Smooth muscle cell of the pulmonary artery (primary cell): ENCODE measurements around the gene IL31. TPM values are rescaled to one million over a fixed set of nuclear protein-coding genes. Genes with fewer than 3 reads are reported as not detected.

Experiments
- total RNA-seq: library from RNA; depleted of rRNA; stranded (reverse); fragments of >200 nt; gene quantifications from 2 replicates; pipeline ENCODE4 v1.2.3, GENCODE V29; 2014

IL31 gene
- not detected in 2 replicates for total RNA-seq

DNA sequence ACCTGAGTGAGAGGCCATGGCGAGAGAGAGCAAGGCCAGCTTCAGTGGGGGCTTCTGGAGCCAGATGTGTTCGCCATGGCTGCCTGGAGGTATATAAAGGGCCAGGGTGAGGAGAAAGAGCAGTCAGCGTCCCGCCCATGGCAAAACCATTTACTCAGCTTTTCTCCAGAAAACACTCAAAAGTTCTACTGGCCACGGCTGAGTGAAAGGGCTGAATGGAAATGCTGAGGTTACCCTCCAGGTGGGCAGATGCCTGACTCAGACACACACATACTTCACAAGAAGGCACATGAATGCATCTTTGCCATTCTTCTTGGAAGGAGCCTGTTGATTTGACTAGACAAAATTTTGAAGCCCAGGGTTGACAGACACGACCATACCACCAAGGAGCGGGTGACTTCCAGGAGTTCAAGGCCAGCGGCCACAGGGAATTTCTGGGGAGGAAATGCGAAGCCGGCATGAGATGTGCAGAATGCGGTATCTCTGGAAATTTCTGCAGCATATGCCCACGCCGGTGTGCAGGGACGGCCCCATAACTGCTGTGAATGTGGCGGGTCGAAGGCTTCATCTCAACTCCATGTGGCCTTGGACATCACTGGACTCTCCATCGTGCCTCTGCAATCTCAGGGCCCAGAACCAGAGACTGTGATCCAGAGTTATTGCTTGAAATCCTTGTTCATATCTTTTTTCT is at the start of gene IL31:
Gene IL31, minus strand, starts transcription at position 67 of the 691 bp plus-strand sequence. Its CDS starts 49 bp downstream, at position 18.

DNA sequence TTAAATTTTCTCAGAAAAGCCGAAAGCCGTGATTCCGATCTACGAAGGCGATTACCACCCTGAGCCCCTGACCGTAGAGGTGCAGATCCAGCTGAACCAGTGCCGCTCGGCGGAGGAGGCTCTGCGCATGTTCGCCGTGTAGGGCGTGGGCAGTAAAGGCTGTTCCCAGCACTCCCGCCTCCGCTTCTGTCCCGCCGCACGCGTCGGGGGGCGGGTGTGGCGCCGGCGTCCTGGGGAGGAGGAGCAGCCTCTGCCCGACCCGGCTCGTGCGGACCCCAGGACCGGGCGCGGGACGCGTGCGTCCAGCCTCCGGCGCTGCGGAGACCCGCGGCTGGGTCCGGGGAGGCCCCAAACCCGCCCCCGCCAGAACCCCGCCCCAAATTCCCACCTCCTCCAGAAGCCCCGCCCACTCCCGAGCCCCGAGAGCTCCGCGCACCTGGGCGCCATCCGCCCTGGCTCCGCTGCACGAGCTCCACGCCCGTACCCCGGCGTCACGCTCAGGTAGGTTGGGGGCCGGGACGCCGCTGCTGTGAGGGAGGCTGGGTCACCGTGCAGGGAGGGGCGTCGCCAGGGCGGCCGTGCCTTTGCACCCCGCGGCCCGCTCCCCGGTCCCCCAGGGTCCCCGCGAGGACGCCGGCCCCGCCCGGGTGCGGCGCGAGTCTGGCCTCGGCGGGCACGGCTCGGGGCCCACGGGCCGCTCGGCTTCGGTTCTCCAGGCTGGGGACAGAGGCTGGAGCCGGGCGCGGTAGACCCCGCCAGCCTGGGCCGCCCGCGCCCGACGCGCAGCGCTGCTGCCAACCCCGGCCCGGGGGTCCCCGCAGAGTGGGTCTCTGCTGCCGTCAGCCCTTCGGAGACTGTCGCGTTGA is 29.5 kb upstream of the IL31 start, which contains the start of gene B3GNT4:
Gene B3GNT4, plus strand, starts transcription at position 409 of the 866 bp plus-strand sequence. CDS start 910 bp downstream, outside the sequence.

DNA sequence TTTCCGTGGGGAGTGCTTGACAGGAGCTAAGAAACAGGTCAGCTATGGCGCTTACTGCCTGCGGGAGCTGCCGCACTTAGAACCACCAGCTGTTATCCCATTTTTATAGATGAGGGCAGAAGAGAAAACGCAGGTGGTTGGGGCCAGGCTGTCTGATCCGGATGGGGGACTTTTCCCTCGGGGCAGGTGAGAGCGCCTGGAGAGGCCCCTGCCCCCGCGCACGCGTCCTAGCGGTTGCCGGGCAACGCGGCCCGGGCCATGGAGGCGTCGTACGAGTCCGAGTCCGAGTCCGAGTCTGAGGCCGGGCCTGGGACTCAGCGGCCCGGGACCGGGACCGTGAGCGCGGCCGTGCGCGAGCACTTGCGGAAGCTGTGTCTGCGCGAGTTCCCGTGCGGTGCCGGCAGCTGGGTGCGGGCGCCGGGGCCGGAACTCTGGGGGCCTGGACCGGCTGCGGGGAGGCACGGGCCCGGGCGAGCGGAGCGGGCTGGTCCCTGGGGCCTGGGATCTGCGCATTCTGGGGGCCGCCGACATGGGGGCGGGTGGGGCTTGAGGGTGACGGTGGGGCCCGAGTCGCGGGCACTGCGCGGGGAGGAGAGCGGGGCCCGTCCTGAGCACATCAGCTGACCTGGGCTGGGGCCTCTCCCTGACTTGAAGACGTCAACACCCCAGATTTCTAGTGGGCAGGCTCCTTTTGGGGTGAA is 9.0 kb upstream of the IL31 start, which contains the start of gene LRRC43:
Gene LRRC43, plus strand, starts transcription at position 237 of the 701 bp plus-strand sequence. Its CDS starts 22 bp downstream, at position 259.

Other genes starting within 250 kb of the IL31 start
- 6.6 and 7.1 TPM in 2 replicates for gene BCL7A, start 152.3 kb downstream of the IL31 start, total RNA-seq
- 25.2 and 27.7 TPM in 2 replicates for gene MLXIP, start 95.5 kb downstream of the IL31 start, total RNA-seq
- 0.83 and 1.2 TPM in 2 replicates for gene LRRC43, start 8.9 kb upstream of the IL31 start, total RNA-seq
- 0.52 and 0.59 TPM in 2 replicates for gene B3GNT4, start 29.5 kb upstream of the IL31 start, total RNA-seq
- gene DIABLO, start 51.8 kb upstream of the IL31 start, total RNA-seq, result 48.7 and 53.5 TPM in 2 replicates
- 18.3 and 23.1 TPM in 2 replicates for gene VPS33A, start 92.3 kb upstream of the IL31 start, total RNA-seq
- gene CLIP1, start 248.4 kb upstream of the IL31 start, total RNA-seq, result 63.5 and 85.5 TPM in 2 replicates